ENCODE results near the gene NFASC. TPM values are rescaled to one million over a fixed set of nuclear protein-coding genes. Genes with fewer than 3 reads are reported as not detected.

Gene NFASC
- total and polyA plus RNA-seq, 8 donors, result 1.1 to 54.2 (median 13.3) TPM

GRCh38 chr1:204968951-204969350 is 98.3 kb downstream of the NFASC start:
- no peak for TF ChIP-seq CTCF (IDR thresholded peaks at IDR 0.05)
- no peak for TF ChIP-seq POLR2A (IDR thresholded peaks at IDR 0.05)
- Histone ChIP-seq H3K27me3 (peaks cover 0 to 5% (median 5%) of the 10 kb centered on the region in 3 donors), H3K27ac (no peak overlapping the region), H3K4me1 (no peaks in the 10 kb centered on the region), H3K9me3 (no peaks in the 10 kb centered on the region), H3K36me3 (peaks cover 0 to 53% (median 18%) of the 10 kb centered on the region in 4 donors), H3K4me3 (no peak overlapping the region)
- no peak for DNase-seq
- 67 to 82% (median 76%) methylated on average over 16 of the region's 16 CpGs for WGBS, 5 donors
- intact Hi-C loops (cut with DNase I; ENCODE audit: low total_unique reads), result no loop called here

GRCh38 chr1:204970937-204971336 is 100.3 kb downstream of the NFASC start:
- Histone ChIP-seq H3K9me3 (no peaks in the 10 kb centered on the region), H3K36me3 (peaks cover 0 to 67% (median 26%) of the 10 kb centered on the region in 4 donors), H3K4me3 (no peak overlapping the region), H3K4me1 (peaks cover 0 to 5% (median 0%) of the 10 kb centered on the region in 4 donors), H3K27ac (peak overlapping the region in 2 of 5 donors; percentile 19 to 52), H3K27me3 (peaks cover 0 to 12% (median 5%) of the 10 kb centered on the region in 3 donors)
- DNase-seq, result no peak
- no peak for TF ChIP-seq POLR2A (IDR thresholded peaks at IDR 0.05)
- TF ChIP-seq POLR2AphosphoS5 (IDR thresholded peaks at IDR 0.05), result no peak
- TF ChIP-seq EP300 (IDR thresholded peaks at IDR 0.05), result no peak
- no peak for TF ChIP-seq CTCF (IDR thresholded peaks at IDR 0.05)
- 82 to 94% (median 92%) methylated on average over 2 of the region's 2 CpGs for WGBS, 5 donors
- intact Hi-C loops (cut with DNase I; ENCODE audit: low total_unique reads), result loop anchor here (10.0 kb wide), 1 partner anchor 284 kb away; no protein-coding TSS in a partner anchor

GRCh38 chr1:204971517-204972336 is 101.1 kb downstream of the NFASC start:
- peak overlapping the region in 1 of 5 donors; percentile 52 for H3K27ac ChIP-seq
- no peaks in the 10 kb centered on the region for H3K9me3 ChIP-seq
- H3K4me1 ChIP-seq, result peaks cover 0 to 5% (median 0%) of the 10 kb centered on the region in 4 donors
- no peak for TF ChIP-seq POLR2AphosphoS5 (IDR thresholded peaks at IDR 0.05)
- no peak for TF ChIP-seq CTCF (IDR thresholded peaks at IDR 0.05)
- no peak for TF ChIP-seq POLR2A (IDR thresholded peaks at IDR 0.05)
- TF ChIP-seq EP300 (IDR thresholded peaks at IDR 0.05), result no peak
- peaks cover 0 to 67% (median 27%) of the 10 kb centered on the region in 4 donors for H3K36me3 ChIP-seq
- H3K27me3 ChIP-seq, result peaks cover 0 to 12% (median 5%) of the 10 kb centered on the region in 3 donors
- intact Hi-C loops (cut with DNase I; ENCODE audit: low total_unique reads), result loop anchor here (10.0 kb wide), 1 partner anchor 283 kb away; no protein-coding TSS in a partner anchor
- no peak for DNase-seq
- no peak overlapping the region for H3K4me3 ChIP-seq
- WGBS, 5 donors, result 42 to 48% (median 47%) methylated on average over 12 of the region's 12 CpGs

GRCh38 chr1:204972426-204972825 is 101.8 kb downstream of the NFASC start:
- peaks cover 0 to 70% (median 29%) of the 10 kb centered on the region in 4 donors for H3K36me3 ChIP-seq
- TF ChIP-seq EP300 (IDR thresholded peaks at IDR 0.05) (no peak), POLR2AphosphoS5 (IDR thresholded peaks at IDR 0.05) (no peak)
- peaks cover 0 to 5% (median 0%) of the 10 kb centered on the region in 4 donors for H3K4me1 ChIP-seq
- H3K4me3 ChIP-seq, result no peak overlapping the region
- intact Hi-C loops (cut with DNase I; ENCODE audit: low total_unique reads), result loop anchor here (10.0 kb wide), 1 partner anchor 282 kb away; no protein-coding TSS in a partner anchor
- peak overlapping the region in 1 of 5 donors; percentile 14 for H3K27ac ChIP-seq
- WGBS, 5 donors, result 76 to 92% (median 81%) methylated on average over 1 of the region's 1 CpG
- peaks cover 0 to 12% (median 5%) of the 10 kb centered on the region in 3 donors for H3K27me3 ChIP-seq
- no peaks in the 10 kb centered on the region for H3K9me3 ChIP-seq
- DNase-seq, result no peak
